ENCODE results near the gene MYO19.

MYO19 gene

DNA sequence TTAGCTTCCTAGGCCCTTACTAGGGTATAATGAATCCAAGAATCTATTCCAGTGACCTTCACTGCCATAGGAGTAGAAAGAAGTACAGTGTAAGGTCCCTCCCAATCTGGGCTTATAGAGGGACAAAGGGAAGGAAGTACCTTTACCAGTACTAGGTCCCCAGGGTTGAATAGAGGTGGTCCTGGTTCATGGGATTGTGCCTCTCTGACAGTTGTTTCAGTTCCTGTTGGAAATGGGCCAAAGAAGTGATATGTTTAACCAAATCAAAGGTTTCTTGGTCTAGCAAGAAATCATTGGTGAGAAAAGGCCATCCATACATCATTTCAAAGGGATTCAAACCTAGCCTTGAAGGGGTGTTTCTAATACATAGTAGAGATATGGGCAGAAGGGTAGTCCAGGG is 64.2 kb downstream of the MYO19 start:
- Histone ChIP-seq H3K4me2 (ENCODE audit: low read depth, low read length, poor library complexity, severe bottlenecking) (no peak overlapping the region), H3K36me3 (ENCODE audit: insufficient read depth, low read length) (no peaks in the 10 kb centered on the region), H3K79me2 (ENCODE audit: insufficient read depth, low read length) (no peaks in the 10 kb centered on the region), H3K9me2 (replicated peaks; ENCODE audit: low read depth, low read length) (no peaks in the 10 kb centered on the region), H3F3A (ENCODE audit: low read depth) (no peaks in the 10 kb centered on the region), H2AFZ (ENCODE audit: low read length) (no peak overlapping the region), H3K9ac (ENCODE audit: low read depth, low read length, poor library complexity, severe bottlenecking) (no peak overlapping the region), H3K27me3 (ENCODE audit: insufficient read depth, low read length, poor library complexity, severe bottlenecking) (no peaks in the 10 kb centered on the region), H3K4me3 (ENCODE audit: low read length, poor library complexity, severe bottlenecking) (no peak overlapping the region), H3K9me3 (ENCODE audit: insufficient read depth, low read depth, low read length) (no peaks in the 10 kb centered on the region), H4K20me1 (ENCODE audit: insufficient read depth, low read length, poor library complexity, severe bottlenecking) (no peaks in the 10 kb centered on the region), H3K4me1 (ENCODE audit: insufficient read depth, low read length, poor library complexity, severe bottlenecking) (no peaks in the 10 kb centered on the region)
- no peak for TF ChIP-seq EZH2phosphoT487 (IDR thresholded peaks at IDR 0.05; ENCODE audit: borderline replicate concordance)
- TF ChIP-seq, protein P1, sequence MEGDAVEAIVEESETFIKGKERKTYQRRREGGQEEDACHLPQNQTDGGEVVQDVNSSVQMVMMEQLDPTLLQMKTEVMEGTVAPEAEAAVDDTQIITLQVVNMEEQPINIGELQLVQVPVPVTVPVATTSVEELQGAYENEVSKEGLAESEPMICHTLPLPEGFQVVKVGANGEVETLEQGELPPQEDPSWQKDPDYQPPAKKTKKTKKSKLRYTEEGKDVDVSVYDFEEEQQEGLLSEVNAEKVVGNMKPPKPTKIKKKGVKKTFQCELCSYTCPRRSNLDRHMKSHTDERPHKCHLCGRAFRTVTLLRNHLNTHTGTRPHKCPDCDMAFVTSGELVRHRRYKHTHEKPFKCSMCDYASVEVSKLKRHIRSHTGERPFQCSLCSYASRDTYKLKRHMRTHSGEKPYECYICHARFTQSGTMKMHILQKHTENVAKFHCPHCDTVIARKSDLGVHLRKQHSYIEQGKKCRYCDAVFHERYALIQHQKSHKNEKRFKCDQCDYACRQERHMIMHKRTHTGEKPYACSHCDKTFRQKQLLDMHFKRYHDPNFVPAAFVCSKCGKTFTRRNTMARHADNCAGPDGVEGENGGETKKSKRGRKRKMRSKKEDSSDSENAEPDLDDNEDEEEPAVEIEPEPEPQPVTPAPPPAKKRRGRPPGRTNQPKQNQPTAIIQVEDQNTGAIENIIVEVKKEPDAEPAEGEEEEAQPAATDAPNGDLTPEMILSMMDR (conservative IDR thresholded peaks at IDR 0.05; ENCODE audit: low read length) = no peak

DNA sequence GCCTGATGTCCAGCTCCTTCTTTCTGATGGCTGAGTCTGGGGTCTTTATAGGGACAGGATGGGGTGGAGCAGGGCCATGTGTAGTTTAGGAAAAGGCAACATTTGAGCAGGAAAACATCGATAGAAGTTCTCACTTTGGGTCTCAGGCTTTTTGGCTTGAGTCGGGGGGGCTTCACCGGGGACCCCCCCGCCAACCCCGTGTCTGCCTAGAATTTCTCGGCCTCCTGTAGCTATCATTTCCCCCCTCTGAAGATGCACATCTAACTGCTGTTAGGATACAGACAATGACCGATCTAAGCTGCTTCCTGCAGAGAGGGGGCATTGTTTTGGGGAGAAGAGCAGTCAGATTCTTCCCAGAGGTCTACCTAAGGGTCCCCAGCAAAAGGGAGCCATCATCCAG is 64.9 kb downstream of the MYO19 start:
- no peaks in the 10 kb centered on the region for H3K9me2 ChIP-seq (replicated peaks; ENCODE audit: low read depth, low read length)
- TF ChIP-seq EZH2phosphoT487 (IDR thresholded peaks at IDR 0.05; ENCODE audit: borderline replicate concordance) = no peak
- TF ChIP-seq, protein P1 (conservative IDR thresholded peaks at IDR 0.05; ENCODE audit: low read length) = no peak
- H3K27me3 ChIP-seq (ENCODE audit: insufficient read depth, low read length, poor library complexity, severe bottlenecking) = no peaks in the 10 kb centered on the region
- H3F3A ChIP-seq (ENCODE audit: low read depth) = no peaks in the 10 kb centered on the region
- no peaks in the 10 kb centered on the region for H3K9me3 ChIP-seq (ENCODE audit: insufficient read depth, low read depth, low read length)
- H3K4me3 ChIP-seq (ENCODE audit: low read length, poor library complexity, severe bottlenecking) = no peak overlapping the region
- H3K4me2 ChIP-seq (ENCODE audit: low read depth, low read length, poor library complexity, severe bottlenecking) = no peak overlapping the region
- H3K9ac ChIP-seq (ENCODE audit: low read depth, low read length, poor library complexity, severe bottlenecking) = no peak overlapping the region
- no peaks in the 10 kb centered on the region for H4K20me1 ChIP-seq (ENCODE audit: insufficient read depth, low read length, poor library complexity, severe bottlenecking)
- H3K36me3 ChIP-seq (ENCODE audit: insufficient read depth, low read length) = no peaks in the 10 kb centered on the region
- H2AFZ ChIP-seq (ENCODE audit: low read length) = no peak overlapping the region
- H3K4me1 ChIP-seq (ENCODE audit: insufficient read depth, low read length, poor library complexity, severe bottlenecking) = no peaks in the 10 kb centered on the region
- H3K79me2 ChIP-seq (ENCODE audit: insufficient read depth, low read length) = no peaks in the 10 kb centered on the region

DNA sequence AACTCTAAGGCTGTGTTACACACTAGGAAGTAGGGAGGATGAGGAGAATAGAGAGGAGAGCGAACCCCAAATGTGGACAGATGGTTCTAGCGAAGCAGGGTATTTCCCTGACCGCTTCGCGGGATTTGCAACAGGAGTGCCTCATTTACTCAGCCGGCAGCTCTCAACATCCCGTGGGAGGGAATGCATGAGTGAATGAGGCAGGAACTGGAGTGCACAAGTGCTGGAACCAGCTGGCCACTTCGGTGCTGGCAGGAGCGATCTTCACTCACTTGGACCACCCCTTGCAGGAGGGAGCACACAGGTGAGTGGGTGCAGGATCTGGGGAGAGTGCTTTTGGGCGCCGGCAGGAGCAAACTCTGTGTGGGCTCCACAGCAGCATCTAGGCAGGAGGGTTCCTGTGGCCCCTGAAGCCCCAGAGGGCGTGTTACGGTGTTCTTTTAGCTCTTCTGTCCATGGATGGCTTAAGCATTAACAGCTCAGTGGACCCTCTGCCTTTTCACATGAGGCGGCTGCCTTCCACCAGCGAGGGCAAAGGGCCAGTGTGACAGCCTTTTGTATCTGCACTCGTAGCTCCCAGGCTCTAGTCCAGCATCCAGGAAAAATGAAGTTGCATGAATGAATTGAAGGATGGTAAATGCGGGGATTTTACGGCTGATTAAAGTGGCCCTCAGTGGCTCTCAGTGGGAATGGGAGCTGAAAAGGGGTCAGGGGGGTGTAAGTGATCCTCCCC is 65.6 kb downstream of the MYO19 start:
- Histone ChIP-seq H3K4me1 (ENCODE audit: insufficient read depth, low read length, poor library complexity, severe bottlenecking) (no peaks in the 10 kb centered on the region), H3K27me3 (ENCODE audit: insufficient read depth, low read length, poor library complexity, severe bottlenecking) (no peaks in the 10 kb centered on the region), H3K36me3 (ENCODE audit: insufficient read depth, low read length) (no peaks in the 10 kb centered on the region)

More for the DNA sequence above, 65.6 kb downstream of the MYO19 start:
- TF ChIP-seq EZH2phosphoT487 (IDR thresholded peaks at IDR 0.05; ENCODE audit: borderline replicate concordance) = no peak
- TF ChIP-seq, protein P1 (conservative IDR thresholded peaks at IDR 0.05; ENCODE audit: low read length) = no peak
- no peaks in the 10 kb centered on the region for H3K9me2 ChIP-seq (replicated peaks; ENCODE audit: low read depth, low read length)
- H4K20me1 ChIP-seq (ENCODE audit: insufficient read depth, low read length, poor library complexity, severe bottlenecking) = no peaks in the 10 kb centered on the region
- H3K79me2 ChIP-seq (ENCODE audit: insufficient read depth, low read length) = no peaks in the 10 kb centered on the region
- no peaks in the 10 kb centered on the region for H3F3A ChIP-seq (ENCODE audit: low read depth)
- no peak overlapping the region for H3K4me2 ChIP-seq (ENCODE audit: low read depth, low read length, poor library complexity, severe bottlenecking)
- H3K4me3 ChIP-seq (ENCODE audit: low read length, poor library complexity, severe bottlenecking) = no peak overlapping the region
- no peak overlapping the region for H3K9ac ChIP-seq (ENCODE audit: low read depth, low read length, poor library complexity, severe bottlenecking)
- H3K9me3 ChIP-seq (ENCODE audit: insufficient read depth, low read depth, low read length) = no peaks in the 10 kb centered on the region
- no peak overlapping the region for H2AFZ ChIP-seq (ENCODE audit: low read length)
